ENCODE measurements around the gene SLC6A19.

The SLC6A19 gene

GRCh38 chr5:1167361-1167727 is 34.1 kb upstream of the SLC6A19 start:
- no peak for DNase-seq

GRCh38 chr5:1167728-1168709 is 33.4 kb upstream of the SLC6A19 start:
- DNase-seq = peak; percentile 64 to 71

- DNase-seq = no peak
These were observed 32.6 kb upstream of the SLC6A19 start for GRCh38 chr5:1168796-1169195.

- no peak for DNase-seq
These were observed 31.9 kb upstream of the SLC6A19 start for GRCh38 chr5:1169211-1170115.

- no peak for DNase-seq
These were observed 30.0 kb upstream of the SLC6A19 start for GRCh38 chr5:1171340-1171941.

GRCh38 chr5:1172007-1172581 is 29.3 kb upstream of the SLC6A19 start:
- DNase-seq = no peak

- peak in 1 of 2 experiments; percentile 31 for DNase-seq
These were observed 28.6 kb upstream of the SLC6A19 start for GRCh38 chr5:1172670-1173404.

- no peak for DNase-seq
These were observed 27.8 kb upstream of the SLC6A19 start for GRCh38 chr5:1173485-1174070.

- peak; percentile 67 to 73 for DNase-seq
These were observed 27.1 kb upstream of the SLC6A19 start for GRCh38 chr5:1174122-1174936.

- DNase-seq = no peak
These were observed 26.4 kb upstream of the SLC6A19 start for GRCh38 chr5:1175015-1175414.

GRCh38 chr5:1175801-1176472 is 25.5 kb upstream of the SLC6A19 start:
- no peak for DNase-seq

GRCh38 chr5:1176473-1177391 is 24.7 kb upstream of the SLC6A19 start:
- DNase-seq = no peak

- no peak for DNase-seq
These were observed 23.4 kb upstream of the SLC6A19 start for GRCh38 chr5:1177826-1178528.

- no peak for DNase-seq
These were observed 22.6 kb upstream of the SLC6A19 start for GRCh38 chr5:1178529-1179382.

- no peak for DNase-seq
These were observed 22.0 kb upstream of the SLC6A19 start for GRCh38 chr5:1179383-1179715.

GRCh38 chr5:1180096-1180495 is 21.3 kb upstream of the SLC6A19 start:
- DNase-seq = no peak

- DNase-seq = no peak
These were observed 20.5 kb upstream of the SLC6A19 start for GRCh38 chr5:1180841-1181271.
